Mucosa of stomach (tissue), 1 donor: ENCODE data around the gene JAG2.

Experiments
- H3K27me3 ChIP-seq: one replicate; pipeline ENCODE4 v1.7.0; 2013; ENCODE audit warnings: mild to moderate bottlenecking, low read length; ENCODE audit not compliant: control insufficient read depth, insufficient read depth
- H3K36me3 ChIP-seq: one replicate; pipeline ENCODE4 v1.7.0; 2013; ENCODE audit warnings: low read length; ENCODE audit not compliant: control insufficient read depth, insufficient read depth
- H3K4me1 ChIP-seq: one replicate; pipeline ENCODE4 v1.7.0; 2013; ENCODE audit warnings: mild to moderate bottlenecking, low read length; ENCODE audit not compliant: control insufficient read depth, insufficient read depth
- H3K4me3 ChIP-seq: one replicate; pipeline ENCODE4 v1.7.0; 2013; ENCODE audit warnings: low read length
- H3K9ac ChIP-seq: one replicate; pipeline ENCODE4 v1.7.0; 2013; ENCODE audit warnings: mild to moderate bottlenecking, low read length, moderate library complexity
- H3K9me3 ChIP-seq: one replicate; pipeline ENCODE4 v1.7.0; 2013; ENCODE audit warnings: mild to moderate bottlenecking, low read length, moderate library complexity; ENCODE audit not compliant: control insufficient read depth
- donor health status: Pancreatic carcinoma.

JAG2 gene

DNA sequence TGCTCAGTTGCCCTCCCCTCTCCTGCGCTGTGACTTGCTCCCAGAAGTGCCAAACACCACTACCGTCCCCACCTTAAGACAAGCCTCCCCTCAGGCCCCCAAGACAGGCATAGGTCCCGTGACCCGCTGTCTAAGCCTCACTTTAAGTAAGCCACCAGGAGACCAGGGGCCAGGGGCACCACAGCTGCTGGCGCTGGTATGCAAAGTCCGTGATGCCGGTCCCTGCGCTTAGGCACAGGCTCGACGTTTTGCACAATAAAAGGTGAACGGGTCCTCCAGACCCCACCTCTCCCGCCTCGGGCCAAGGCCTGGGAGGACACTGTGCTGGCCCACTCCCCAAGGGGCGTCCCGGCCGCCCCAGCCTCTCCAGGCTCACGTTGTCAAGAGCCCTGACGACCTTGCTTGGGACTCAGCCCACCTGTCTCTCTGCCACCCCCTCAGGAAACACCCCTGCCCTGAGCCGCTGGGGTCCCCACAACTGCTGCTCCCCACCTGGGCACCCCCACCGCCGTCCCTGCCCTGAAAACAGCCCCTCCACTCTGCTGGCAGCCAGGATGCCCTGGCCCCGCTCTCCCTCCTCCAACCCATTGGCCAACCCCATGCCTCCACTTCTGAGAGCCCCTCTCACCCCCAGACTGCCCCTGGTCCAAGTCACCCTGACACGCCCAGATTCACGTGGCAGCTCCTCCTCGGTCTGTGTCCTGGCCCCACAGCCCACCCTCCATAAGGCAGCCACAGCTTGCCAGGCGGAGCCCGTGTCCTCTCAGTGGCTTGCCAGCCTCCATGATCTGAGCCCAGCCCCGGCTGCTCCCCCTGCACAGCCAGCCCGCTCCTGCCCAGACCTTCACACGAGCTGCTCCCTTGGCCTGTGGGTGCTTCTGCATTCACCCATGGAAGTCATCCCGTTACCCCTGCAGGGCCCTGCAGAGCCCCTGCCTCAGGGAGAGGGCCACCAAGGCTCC lies 11.9 kb downstream of the JAG2 start:
- no peak overlapping the region for H3K4me3 ChIP-seq
- H3K36me3 ChIP-seq, result no peaks in the 10 kb centered on the region
- H3K9me3 ChIP-seq, result no peaks in the 10 kb centered on the region
- no peaks in the 10 kb centered on the region for H3K27me3 ChIP-seq
- no peak overlapping the region for H3K9ac ChIP-seq
- H3K4me1 ChIP-seq, result no peaks in the 10 kb centered on the region

DNA sequence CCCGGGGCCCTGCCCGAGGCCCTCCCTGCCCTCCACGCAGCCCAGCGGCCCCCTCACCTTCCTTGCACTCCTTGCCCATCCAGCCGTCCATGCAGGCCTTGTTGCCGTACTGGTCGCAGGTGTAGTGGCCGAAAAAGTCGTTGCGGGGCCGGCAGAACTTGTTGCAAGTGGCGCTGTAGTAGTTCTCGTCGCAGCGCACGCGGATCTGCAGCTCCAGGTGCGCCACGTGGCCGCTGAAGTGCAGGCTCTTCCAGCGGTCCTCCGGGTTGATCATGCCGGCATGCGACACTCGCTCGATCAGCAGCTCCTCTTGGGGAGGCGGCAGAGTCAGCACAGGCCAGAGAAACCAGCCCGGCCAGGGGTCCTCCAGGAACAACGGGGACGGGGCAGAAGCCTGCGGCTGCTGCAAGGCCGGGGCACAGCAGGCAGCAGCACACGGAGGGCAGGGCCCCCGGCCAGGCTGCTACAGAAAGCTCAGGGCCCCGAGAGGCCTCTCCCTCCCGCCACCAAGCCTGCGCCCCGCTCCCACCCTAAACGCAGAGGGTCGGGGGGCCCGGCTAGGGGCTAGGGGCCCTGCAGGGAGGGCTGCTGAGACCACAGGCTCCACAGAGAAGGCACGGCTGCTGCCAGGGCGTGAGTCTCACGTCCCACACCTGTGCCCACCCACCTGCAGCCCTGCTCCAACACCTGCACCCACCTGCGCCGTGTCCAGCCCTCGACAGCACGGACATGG lies 12.7 kb downstream of the JAG2 start:
- no peaks in the 10 kb centered on the region for H3K27me3 ChIP-seq
- H3K36me3 ChIP-seq, result no peaks in the 10 kb centered on the region
- H3K9ac ChIP-seq, result no peak overlapping the region
- H3K4me1 ChIP-seq, result no peaks in the 10 kb centered on the region
- no peaks in the 10 kb centered on the region for H3K9me3 ChIP-seq
- no peak overlapping the region for H3K4me3 ChIP-seq

DNA sequence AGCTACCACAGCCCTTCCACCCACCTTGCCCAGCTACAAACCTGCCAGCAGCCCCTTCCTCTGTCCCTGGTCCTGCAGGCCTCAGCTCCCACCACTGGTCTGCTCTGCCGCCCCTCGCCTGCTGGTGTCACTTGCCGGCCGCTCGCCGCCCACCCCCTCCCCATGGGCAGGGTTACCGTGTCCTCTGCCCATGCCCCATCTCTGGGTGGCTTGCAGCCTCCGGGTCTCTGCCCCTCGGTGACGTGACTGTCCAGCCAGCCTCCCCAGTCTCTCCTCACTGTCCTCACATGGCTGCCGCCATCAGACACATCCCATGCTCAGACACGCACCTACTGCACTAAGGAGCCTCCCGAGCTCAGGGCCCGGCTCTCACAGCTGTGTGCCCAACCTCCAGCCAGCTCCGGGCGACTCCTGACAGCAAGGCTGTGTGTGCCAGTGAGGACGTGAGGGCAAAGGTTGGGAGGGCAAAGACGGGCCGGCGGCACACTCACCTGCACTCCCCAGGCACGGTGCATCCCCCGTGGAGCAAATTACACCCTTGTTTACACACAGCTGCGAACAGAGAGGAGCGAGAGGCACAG lies 13.4 kb downstream of the JAG2 start:
- no peak overlapping the region for H3K9ac ChIP-seq
- no peaks in the 10 kb centered on the region for H3K27me3 ChIP-seq
- H3K4me1 ChIP-seq, result no peaks in the 10 kb centered on the region
- H3K9me3 ChIP-seq, result no peaks in the 10 kb centered on the region
- no peak overlapping the region for H3K4me3 ChIP-seq
- H3K36me3 ChIP-seq, result no peaks in the 10 kb centered on the region

DNA sequence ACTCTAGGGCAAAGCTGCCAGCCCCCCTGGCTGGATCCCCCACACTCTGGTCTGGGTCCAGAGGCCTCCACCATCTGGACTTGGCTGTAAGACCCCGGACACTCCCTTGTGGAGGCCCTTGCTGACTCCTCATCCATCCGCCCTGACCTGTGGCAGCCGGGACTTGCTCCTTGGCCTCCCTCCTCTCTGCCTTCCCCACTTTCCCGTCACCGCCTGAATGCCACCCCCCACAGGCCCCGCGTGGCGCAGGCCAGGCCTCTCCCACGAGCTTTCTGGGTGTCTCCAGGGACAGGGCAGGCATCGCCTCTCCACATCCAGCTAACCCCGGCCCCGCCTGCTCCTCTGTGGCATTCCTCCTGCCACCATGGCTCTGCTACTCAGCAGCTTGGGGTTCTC lies 14.1 kb downstream of the JAG2 start:
- H3K4me3 ChIP-seq, result no peak overlapping the region
- H3K36me3 ChIP-seq, result no peaks in the 10 kb centered on the region
- no peaks in the 10 kb centered on the region for H3K9me3 ChIP-seq
- H3K27me3 ChIP-seq, result no peaks in the 10 kb centered on the region
- no peaks in the 10 kb centered on the region for H3K4me1 ChIP-seq
- H3K9ac ChIP-seq, result no peak overlapping the region

DNA sequence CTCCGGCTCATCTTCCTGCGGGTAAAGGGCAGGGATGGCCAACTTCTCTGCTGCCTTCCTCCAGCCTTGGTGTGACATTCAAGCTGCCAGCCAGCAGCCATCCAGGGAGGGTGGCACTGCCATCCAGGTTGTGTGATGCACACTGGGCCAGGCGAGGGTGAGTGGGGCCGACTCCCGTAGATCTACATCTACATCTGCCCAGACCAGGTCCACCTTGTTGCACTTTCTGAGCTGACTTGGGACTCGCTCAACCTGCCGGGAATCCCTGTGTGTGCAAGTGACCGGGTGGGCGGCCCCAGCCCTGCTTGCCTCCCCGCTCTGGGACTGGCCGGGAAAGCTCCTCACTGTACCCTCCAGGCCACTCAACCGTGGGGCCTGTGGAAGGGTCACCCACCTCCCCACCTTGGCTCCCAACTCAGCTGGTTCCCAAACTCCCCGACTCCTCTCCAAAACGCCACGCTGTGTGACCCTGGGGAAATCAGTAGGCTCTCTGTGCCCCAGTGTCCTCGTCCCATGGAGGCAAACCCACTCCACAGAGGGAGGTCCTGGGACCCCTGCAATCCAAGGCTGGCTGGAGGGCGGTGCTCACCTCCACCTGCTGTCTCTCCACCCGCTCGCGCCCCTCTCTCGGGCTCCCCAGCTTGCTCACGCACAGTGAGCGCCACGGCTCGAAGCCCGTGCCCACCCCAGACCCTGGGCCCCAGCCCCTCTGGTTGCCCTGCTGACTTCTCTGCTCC lies 14.7 kb downstream of the JAG2 start:
- H3K9me3 ChIP-seq, result no peaks in the 10 kb centered on the region
- H3K4me1 ChIP-seq, result no peaks in the 10 kb centered on the region

DNA sequence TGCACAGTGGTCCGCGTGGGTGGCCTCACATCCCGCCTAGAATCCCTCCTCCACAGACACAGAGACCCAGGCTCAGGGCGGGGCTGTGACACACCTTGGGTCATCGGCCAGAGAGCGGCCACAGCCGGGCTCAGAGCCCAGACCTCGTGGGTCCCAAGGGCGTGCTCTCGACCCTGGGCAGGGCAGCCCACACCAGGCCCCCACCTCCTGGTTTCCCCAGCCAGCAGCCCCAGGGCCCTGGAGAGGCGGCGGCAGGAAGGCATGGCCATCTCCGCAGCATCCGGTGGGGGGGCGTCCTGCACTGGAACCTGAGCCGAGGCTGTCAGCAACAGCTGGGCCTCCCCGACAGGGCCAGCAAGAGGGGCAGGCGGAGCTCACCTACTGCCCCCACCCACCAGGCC lies 15.2 kb downstream of the JAG2 start:
- Histone ChIP-seq H3K4me3 (no peak overlapping the region), H3K27me3 (no peaks in the 10 kb centered on the region), H3K36me3 (no peaks in the 10 kb centered on the region), H3K9ac (no peak overlapping the region), H3K9me3 (no peaks in the 10 kb centered on the region), H3K4me1 (no peaks in the 10 kb centered on the region)

More for the DNA sequence above, 14.7 kb downstream of the JAG2 start:
- Histone ChIP-seq H3K27me3 (no peaks in the 10 kb centered on the region), H3K4me3 (no peak overlapping the region), H3K9ac (no peak overlapping the region), H3K36me3 (no peaks in the 10 kb centered on the region)

DNA sequence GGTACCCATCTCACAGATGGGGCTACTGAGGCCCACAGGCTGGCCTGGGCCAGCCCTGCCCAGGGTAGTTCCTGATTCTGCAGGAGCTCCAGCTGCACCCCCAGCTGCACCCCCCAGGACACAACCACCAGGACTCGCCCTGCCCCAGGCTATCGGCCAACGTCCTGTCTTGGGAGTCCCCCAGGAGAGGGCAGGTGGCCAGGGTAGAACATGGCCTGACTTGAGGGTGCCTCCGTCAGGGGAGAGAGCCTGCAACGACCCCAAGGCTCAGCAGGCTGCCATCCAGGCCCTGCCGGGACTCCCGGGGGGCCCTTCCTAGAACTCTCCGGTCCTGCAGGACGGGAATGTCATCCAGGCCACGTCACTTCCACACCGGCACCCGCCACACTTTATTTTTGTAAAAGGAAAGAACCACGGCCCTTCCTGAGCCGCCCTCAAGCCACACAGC lies 15.8 kb downstream of the JAG2 start:
- Histone ChIP-seq H3K4me3 (no peak overlapping the region), H3K9me3 (no peaks in the 10 kb centered on the region), H3K4me1 (no peaks in the 10 kb centered on the region), H3K27me3 (no peaks in the 10 kb centered on the region), H3K36me3 (no peaks in the 10 kb centered on the region), H3K9ac (no peak overlapping the region)

DNA sequence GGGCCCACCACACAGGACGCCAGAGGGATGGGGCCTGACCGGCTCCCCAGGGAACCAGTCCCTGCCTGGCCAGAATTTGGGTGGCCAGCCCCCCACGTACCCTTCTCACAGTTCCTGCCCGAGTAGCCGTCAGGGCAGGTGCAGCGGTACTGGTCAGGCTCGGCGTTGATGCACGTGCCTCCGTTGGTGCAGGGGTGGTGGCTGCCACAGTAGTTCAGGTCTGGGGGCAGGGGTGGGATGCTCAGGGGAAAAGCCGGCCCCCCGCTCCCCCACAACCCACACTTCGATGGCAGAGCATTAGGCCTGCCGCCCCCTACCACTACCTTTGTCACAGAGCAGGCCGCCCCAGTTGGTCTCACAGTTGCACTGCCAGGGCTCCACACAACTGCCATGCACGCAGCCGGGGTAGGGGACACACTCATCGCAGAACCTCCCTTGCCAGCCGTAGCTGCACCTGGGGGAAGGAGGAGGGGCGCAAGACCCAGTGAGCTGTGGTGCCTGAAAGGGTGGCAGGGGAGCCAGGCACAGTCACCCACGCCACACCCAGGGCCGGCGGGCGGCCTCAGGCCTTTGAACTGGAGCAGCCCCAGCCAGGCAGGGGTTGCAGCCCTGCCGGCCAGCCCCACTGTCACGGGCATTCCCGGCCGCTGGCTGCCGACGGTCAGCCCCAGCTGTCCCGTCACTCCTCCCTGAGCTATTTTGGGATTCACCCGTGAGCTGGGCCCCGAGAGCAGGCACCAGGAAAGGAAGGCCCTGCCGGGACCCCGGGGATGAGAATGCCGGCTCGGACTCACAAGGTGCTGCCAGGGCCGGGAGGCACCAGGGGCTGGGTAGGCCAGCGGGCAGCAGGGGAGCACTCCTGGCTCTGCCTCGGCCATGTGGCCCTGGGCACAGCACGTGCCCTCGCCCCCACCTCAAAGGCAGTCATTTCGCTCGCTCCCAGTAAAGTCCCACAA lies 16.5 kb downstream of the JAG2 start:
- H3K9me3 ChIP-seq, result no peaks in the 10 kb centered on the region
- H3K4me3 ChIP-seq, result no peak overlapping the region
- H3K36me3 ChIP-seq, result no peaks in the 10 kb centered on the region
- no peak overlapping the region for H3K9ac ChIP-seq
- no peaks in the 10 kb centered on the region for H3K4me1 ChIP-seq
- no peaks in the 10 kb centered on the region for H3K27me3 ChIP-seq

DNA sequence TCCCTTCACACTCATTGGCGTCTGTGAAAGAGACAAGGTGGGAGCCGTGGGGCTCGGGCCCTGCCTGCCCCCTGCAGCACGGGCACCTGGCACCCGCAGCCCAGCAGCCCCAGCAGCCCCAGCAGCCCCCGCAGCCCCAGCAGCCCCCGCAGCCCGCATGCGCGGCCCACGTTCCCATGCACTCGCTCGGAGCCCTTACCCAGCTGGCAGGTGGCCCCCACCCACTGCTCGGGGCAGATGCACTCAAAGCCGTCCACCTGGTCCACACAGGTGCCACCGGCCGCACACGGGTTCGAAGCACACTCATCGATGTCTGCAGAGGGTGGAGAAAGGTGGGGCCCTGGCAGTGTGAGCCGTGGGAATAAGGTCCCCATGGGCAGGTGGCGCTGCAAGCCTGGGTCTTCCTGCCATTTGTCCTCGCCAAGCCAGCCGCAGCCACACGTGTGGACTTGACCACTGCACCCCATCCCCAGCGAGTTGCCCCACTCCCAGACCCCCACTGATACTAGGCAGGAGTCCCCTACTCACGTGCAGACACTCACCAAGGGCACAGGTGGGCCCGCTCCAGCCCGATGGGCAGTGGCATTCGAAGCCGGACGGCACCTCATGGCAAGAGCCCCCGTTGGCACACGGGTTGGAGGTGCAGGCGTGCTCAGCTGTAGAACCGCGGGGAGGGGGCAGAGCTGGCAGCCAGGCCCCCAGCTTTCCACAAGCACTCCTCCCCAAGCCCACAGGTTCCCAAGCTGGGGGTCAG lies 17.3 kb downstream of the JAG2 start:
- no peak overlapping the region for H3K9ac ChIP-seq
- H3K4me3 ChIP-seq, result no peak overlapping the region
- no peaks in the 10 kb centered on the region for H3K9me3 ChIP-seq
- H3K4me1 ChIP-seq, result no peaks in the 10 kb centered on the region
- H3K27me3 ChIP-seq, result no peaks in the 10 kb centered on the region
- no peaks in the 10 kb centered on the region for H3K36me3 ChIP-seq

DNA sequence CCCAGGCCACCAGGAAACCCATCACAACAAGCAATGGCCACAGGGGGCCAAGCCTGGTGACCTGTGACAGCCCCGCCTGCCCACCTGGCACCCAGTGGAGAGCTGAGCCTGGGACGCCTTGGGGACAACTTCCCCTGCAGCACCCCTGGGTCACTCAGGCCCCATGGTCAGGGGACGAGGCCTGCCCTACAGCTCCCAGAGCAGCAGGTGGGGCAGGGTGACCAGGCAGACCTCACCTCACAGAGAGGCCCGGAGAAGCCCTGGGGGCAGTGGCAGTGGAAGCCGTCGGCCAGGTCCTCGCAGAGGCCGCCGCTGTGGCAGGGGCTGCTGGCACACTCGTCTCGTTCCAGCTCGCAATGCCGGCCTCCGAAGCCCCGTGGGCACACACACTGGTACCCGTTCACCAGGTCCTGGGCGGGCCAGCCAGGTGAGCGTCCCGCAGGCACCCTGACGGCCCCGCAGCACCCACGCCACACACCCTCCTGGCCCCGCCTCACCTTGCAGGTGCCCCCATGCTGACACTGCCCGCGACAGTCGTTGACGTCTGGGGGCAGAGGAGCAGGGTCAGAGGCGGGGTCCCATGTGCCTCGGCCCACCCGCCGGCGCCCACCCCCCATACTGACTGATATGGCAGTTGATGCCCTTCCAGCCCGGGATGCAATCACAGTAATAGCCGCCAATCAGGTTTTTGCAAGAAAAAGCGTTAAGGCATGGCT lies 18.1 kb downstream of the JAG2 start:
- Histone ChIP-seq H3K4me3 (no peak overlapping the region), H3K27me3 (no peaks in the 10 kb centered on the region), H3K4me1 (no peaks in the 10 kb centered on the region), H3K36me3 (no peaks in the 10 kb centered on the region), H3K9ac (no peak overlapping the region), H3K9me3 (no peaks in the 10 kb centered on the region)
